ENCODE results near the gene CTSK. TPM values are rescaled to one million over a fixed set of nuclear protein-coding genes. Genes with fewer than 3 reads are reported as not detected.

The CTSK gene
- total RNA-seq, 1 experiment from 2014 or later, result 12.3 TPM

DNA sequence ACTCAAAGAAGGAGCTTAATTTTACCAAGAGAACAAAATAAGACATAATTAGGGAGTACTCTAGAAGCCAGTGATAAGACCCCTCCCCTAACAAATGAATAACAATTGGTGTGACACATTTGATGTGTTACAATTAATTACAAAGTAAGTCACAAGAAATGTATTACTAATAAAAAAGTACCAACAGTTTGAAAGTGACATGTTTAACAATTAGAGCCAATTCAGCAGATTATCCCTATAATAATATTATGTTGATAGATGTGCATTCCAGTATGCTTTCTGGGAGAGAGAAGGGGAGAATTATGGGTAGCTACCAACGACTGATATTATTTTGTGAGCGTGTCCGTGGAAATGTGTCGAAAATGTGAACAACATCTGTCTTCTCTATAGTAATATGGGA is 19.1 kb downstream of the CTSK start:
- no peaks in the 10 kb centered on the region for H3K4me1 ChIP-seq (ENCODE audit: insufficient read depth, low read length, poor library complexity, severe bottlenecking)
- no peaks in the 10 kb centered on the region for H3K9me3 ChIP-seq (ENCODE audit: low read depth, low read length, poor library complexity, severe bottlenecking)
- TF ChIP-seq EZH2 (IDR thresholded peaks at IDR 0.05; ENCODE audit: borderline replicate concordance, low read depth, low read length, poor library complexity, severe bottlenecking), result no peak
- TF ChIP-seq, protein P1, sequence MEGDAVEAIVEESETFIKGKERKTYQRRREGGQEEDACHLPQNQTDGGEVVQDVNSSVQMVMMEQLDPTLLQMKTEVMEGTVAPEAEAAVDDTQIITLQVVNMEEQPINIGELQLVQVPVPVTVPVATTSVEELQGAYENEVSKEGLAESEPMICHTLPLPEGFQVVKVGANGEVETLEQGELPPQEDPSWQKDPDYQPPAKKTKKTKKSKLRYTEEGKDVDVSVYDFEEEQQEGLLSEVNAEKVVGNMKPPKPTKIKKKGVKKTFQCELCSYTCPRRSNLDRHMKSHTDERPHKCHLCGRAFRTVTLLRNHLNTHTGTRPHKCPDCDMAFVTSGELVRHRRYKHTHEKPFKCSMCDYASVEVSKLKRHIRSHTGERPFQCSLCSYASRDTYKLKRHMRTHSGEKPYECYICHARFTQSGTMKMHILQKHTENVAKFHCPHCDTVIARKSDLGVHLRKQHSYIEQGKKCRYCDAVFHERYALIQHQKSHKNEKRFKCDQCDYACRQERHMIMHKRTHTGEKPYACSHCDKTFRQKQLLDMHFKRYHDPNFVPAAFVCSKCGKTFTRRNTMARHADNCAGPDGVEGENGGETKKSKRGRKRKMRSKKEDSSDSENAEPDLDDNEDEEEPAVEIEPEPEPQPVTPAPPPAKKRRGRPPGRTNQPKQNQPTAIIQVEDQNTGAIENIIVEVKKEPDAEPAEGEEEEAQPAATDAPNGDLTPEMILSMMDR (conservative IDR thresholded peaks at IDR 0.05; ENCODE audit: low read depth, low read length), result no peak
- POLR2A ChIA-PET (ENCODE audit: low non-redundant PET), result no interaction called here
- no peaks in the 10 kb centered on the region for H3K36me3 ChIP-seq (ENCODE audit: insufficient read depth, low read length, poor library complexity, severe bottlenecking)
- no peak for DNase-seq (ENCODE audit: low spot score)
- H3K27me3 ChIP-seq (replicated peaks; ENCODE audit: insufficient read depth, low read depth, low read length, poor library complexity), result no peaks in the 10 kb centered on the region
- intact Hi-C loops (cut with micrococcal nuclease; ENCODE audit: unreplicated experiment), result no loop called here
- H3K4me3 ChIP-seq (ENCODE audit: low read depth, low read length, poor library complexity, severe bottlenecking), result no peak overlapping the region
- no TSS peak for BruUV-seq (replicated peaks)
- CTCF ChIA-PET, result interaction anchor here (0.6 kb wide), 1 partner anchor 535 kb away, joined by 6 read pairs; no protein-coding TSS in a partner anchor
- no peak overlapping the region for H3K27ac ChIP-seq (ENCODE audit: low read depth, low read length, poor library complexity, severe bottlenecking)

DNA sequence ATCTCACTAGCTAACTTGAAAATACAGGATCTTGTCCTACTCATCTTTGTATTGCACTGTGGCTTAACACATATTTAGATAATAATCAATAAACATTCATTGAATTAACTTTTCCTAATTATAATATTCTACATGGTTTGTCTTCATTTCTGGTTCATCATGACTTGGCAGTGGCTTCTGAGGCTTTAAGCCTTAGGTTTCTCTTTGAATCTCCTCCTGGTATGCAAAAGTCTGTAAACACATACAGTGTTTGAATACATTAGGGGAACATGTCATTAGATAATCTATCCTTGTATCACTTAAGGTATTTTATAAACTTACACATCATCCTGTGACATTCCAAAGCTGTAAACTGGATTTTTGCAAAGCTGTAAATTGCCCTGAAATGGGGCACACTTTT is 20.6 kb downstream of the CTSK start:
- intact Hi-C loops (cut with micrococcal nuclease; ENCODE audit: unreplicated experiment), result no loop called here
- BruUV-seq (replicated peaks), result no TSS peak
- CTCF ChIA-PET, result interaction anchor here (0.6 kb wide), 1 partner anchor 534 kb away, joined by 3 read pairs; no protein-coding TSS in a partner anchor
- no peaks in the 10 kb centered on the region for H3K27me3 ChIP-seq (replicated peaks; ENCODE audit: insufficient read depth, low read depth, low read length, poor library complexity)
- H3K9me3 ChIP-seq (ENCODE audit: low read depth, low read length, poor library complexity, severe bottlenecking), result no peaks in the 10 kb centered on the region
- no peaks in the 10 kb centered on the region for H3K36me3 ChIP-seq (ENCODE audit: insufficient read depth, low read length, poor library complexity, severe bottlenecking)
- TF ChIP-seq EZH2 (IDR thresholded peaks at IDR 0.05; ENCODE audit: borderline replicate concordance, low read depth, low read length, poor library complexity, severe bottlenecking), result no peak
- TF ChIP-seq, protein P1 (conservative IDR thresholded peaks at IDR 0.05; ENCODE audit: low read depth, low read length), result no peak
- no peak overlapping the region for H3K4me3 ChIP-seq (ENCODE audit: low read depth, low read length, poor library complexity, severe bottlenecking)
- POLR2A ChIA-PET (ENCODE audit: low non-redundant PET), result interaction anchor here (0.6 kb wide), 1 partner anchor 218 kb away, joined by 12 read pairs; no protein-coding TSS in a partner anchor
- H3K27ac ChIP-seq (ENCODE audit: low read depth, low read length, poor library complexity, severe bottlenecking), result no peak overlapping the region
- no peak for DNase-seq (ENCODE audit: low spot score)
- no peaks in the 10 kb centered on the region for H3K4me1 ChIP-seq (ENCODE audit: insufficient read depth, low read length, poor library complexity, severe bottlenecking)

DNA sequence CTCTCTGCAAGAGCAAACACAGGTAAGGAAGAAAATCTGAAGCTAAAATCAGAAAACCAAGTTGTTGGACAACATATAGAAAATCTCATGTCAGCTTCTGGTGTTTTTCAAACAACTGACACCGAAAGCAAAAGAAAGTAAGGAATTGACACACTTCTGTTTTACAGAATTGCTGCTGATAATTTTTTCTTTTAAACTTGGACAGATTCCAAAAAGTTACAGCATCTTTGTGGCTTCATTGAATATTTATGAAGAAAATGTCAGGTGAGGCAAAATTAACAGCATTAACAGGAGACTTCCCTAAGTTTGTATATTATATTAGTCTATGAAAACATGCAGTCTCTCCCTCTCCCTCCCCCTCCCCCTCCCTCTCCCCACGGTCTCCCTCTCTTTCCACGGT is 27.6 kb downstream of the CTSK start:
- no TSS peak for BruUV-seq (replicated peaks)
- no peak overlapping the region for H3K4me3 ChIP-seq (ENCODE audit: low read depth, low read length, poor library complexity, severe bottlenecking)
- no peaks in the 10 kb centered on the region for H3K27me3 ChIP-seq (replicated peaks; ENCODE audit: insufficient read depth, low read depth, low read length, poor library complexity)
- H3K9me3 ChIP-seq (ENCODE audit: low read depth, low read length, poor library complexity, severe bottlenecking), result no peaks in the 10 kb centered on the region
- TF ChIP-seq EZH2 (IDR thresholded peaks at IDR 0.05; ENCODE audit: borderline replicate concordance, low read depth, low read length, poor library complexity, severe bottlenecking), result no peak
- TF ChIP-seq, protein P1 (conservative IDR thresholded peaks at IDR 0.05; ENCODE audit: low read depth, low read length), result no peak
- CTCF ChIA-PET, result no interaction called here
- no peak for DNase-seq (ENCODE audit: low spot score)
- intact Hi-C loops (cut with micrococcal nuclease; ENCODE audit: unreplicated experiment), result no loop called here
- no peaks in the 10 kb centered on the region for H3K36me3 ChIP-seq (ENCODE audit: insufficient read depth, low read length, poor library complexity, severe bottlenecking)
- POLR2A ChIA-PET (ENCODE audit: low non-redundant PET), result no interaction called here
- H3K4me1 ChIP-seq (ENCODE audit: insufficient read depth, low read length, poor library complexity, severe bottlenecking), result no peaks in the 10 kb centered on the region
- no peak overlapping the region for H3K27ac ChIP-seq (ENCODE audit: low read depth, low read length, poor library complexity, severe bottlenecking)
